AG09319 (cell line): Measurements from ENCODE around the gene ACAN.

ENCODE experiments used
- DNase-seq: peaks from one replicate; pipeline ENCODE4 v3.0.0-alpha.2; 2010; ENCODE audit warnings: low read depth; ENCODE audit errors: extremely low read depth
- TF ChIP-seq, protein P1 (sequence below): IDR thresholded peaks from 2 replicates; pipeline ENCODE4 v1.5.1; 2011; ENCODE audit warnings: low read depth, mild to moderate bottlenecking, inconsistent platforms, low read length, moderate library complexity

The ACAN gene

DNA sequence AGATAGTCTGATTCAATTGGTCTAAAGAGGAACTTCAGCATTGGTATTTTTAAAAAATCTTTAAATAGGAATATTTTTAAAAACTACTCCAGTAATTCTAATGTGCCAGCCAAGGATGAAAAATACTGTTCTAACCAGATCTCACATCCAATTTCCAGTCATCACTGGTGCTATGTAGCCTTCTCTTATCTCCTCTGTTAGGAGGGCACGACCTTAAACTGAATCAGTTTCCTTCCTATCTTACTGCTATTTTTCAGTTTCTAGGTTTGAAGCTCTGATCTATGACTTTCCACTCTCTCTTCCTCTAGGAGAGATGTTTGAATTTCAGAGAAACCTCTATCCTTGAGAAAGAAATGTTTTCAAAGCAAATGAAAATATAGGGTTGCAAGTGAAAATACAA, 60.2 kb downstream of the ACAN start:
- DNase-seq: no peak
- TF ChIP-seq, protein P1, sequence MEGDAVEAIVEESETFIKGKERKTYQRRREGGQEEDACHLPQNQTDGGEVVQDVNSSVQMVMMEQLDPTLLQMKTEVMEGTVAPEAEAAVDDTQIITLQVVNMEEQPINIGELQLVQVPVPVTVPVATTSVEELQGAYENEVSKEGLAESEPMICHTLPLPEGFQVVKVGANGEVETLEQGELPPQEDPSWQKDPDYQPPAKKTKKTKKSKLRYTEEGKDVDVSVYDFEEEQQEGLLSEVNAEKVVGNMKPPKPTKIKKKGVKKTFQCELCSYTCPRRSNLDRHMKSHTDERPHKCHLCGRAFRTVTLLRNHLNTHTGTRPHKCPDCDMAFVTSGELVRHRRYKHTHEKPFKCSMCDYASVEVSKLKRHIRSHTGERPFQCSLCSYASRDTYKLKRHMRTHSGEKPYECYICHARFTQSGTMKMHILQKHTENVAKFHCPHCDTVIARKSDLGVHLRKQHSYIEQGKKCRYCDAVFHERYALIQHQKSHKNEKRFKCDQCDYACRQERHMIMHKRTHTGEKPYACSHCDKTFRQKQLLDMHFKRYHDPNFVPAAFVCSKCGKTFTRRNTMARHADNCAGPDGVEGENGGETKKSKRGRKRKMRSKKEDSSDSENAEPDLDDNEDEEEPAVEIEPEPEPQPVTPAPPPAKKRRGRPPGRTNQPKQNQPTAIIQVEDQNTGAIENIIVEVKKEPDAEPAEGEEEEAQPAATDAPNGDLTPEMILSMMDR: no peak

DNA sequence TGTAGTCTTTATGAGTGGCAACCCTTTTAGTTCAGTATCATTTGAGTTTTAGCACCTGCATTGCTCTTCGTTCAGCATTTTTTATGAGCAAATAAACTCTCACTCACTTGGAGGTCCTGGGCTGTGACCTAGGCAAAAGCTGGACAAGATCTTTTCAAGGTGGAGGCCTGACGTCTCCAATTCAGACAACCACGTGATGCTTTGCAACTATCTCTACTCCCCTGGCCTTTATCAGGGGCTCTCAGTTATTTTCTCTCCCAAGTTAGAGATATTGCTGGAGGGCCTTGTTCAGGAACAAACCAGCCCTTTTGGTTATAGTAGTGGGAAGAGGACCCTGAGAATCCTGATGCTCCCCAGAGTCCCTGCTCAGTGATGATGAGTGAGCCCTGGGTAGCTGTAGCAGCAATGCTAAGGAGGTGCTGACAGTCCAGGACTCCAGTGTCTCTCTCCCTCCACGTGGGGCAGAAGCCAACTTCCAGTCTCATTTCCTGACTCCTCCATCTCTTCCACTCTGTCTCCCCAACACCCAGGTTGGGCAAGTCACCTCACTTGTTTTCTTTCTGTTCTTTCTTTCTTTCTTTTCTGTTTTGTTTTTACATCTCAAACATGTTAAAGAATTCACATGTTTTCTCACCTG, 61.7 kb downstream of the ACAN start:
- TF ChIP-seq, protein P1: no peak
- DNase-seq: no peak

DNA sequence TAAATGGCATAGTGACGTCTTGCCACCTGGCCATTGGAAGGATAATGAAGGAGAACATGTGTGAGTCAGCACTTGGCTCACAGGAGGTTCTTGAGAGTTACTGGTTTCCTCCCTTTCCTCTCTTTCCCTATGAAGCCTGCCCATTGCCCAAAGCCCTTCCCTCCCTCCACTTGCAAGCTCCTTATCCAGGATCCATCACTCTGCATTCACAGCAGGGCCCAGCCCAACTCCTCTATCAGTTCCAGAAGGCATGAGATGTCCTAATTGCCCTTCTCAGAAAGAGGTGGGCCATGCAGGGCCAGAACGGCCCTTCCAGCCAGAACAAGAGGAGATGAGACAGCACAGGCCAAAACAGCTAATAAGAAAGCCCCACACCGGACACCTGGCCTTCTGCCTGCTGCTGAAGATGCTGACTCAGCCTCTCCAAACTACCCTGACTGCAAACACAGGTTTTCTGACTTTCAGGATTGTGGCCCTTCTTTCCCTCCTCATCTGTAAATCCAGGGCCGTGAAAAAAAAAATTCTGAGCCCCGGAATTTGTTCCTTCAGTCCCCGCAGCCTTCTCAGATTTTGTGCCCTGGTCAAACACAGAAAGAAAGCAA, 62.4 kb downstream of the ACAN start:
- DNase-seq: no peak
- TF ChIP-seq, protein P1: no peak

DNA sequence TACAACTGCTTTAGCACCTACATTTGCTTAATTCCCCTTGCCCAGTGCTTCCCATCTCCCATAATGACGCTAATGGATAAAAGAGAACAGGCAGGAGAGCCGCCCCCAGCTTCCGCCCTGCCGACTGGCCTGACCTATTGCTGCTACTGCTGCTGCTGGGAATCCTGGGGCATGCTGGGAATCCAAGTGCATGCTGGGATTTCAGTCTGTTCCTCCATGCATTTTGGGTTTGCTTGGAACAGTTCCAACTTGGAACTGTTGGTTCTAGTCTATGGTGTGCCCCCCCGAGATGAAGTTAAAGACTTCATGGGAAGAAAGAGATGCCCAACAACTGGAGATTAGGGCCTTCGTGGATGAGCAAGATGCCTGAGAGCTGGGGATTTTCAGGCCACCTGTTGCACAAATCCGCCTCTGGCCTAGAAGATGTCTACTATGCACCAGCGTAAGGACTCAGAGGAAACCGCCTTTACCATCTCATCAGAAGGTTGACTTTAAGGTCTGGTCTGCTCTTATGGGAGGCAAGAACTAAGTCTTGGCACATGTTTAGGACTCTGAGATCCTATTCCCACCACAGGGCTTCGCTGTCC, 63.2 kb downstream of the ACAN start:
- TF ChIP-seq, protein P1: no peak
- DNase-seq: no peak

DNA sequence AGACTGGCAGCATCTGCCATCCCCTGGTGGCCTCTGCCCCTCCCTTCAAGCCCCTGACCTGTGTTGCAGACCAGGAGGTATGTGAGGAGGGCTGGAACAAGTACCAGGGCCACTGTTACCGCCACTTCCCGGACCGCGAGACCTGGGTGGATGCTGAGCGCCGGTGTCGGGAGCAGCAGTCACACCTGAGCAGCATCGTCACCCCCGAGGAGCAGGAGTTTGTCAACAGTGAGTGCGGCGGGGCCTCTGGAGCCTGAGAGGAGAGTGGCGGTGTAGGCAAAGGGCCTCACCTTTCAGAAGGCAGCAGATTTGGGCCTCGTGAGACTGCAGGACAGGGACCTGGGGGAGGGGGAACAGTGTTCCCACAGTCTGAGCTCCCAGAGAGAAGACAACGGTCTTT, 68.1 kb downstream of the ACAN start:
- TF ChIP-seq, protein P1: no peak
- no peak for DNase-seq

DNA sequence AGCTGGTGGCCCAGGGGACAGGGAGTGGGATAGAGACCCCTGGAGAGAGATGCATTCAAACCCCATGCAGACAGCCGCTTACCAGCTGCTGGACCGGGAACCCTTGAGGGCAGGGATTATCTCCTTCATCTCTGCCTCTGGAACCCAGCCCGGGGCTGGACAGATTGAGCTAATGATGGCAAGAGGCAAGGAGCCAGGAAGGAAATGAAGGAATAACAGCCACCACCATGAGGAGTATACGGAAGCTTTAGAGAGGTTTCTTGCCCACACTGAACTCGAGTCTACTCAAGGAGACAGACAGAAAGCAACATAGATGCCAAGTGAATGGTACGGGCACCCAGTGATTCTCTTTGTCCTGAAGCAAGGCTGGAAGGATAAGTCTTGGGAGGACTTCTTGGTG, 68.9 kb downstream of the ACAN start:
- no peak for DNase-seq
- TF ChIP-seq, protein P1: no peak

DNA sequence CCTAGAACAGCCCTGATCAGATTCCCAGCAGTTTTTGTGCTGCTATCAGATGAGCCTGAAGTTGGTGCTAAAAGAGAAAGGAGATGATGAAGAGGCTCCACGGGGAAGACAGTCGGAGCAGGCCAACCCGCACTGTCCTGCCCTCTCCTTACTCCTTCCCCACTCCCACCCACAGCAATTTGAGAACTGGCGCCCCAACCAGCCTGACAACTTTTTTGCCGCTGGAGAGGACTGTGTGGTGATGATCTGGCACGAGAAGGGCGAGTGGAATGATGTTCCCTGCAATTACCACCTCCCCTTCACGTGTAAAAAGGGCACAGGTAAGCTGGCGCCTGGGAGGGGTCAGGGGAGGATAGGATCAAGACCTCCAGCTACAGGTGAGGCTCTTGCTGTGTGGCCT, 69.5 kb downstream of the ACAN start:
- TF ChIP-seq, protein P1: no peak
- no peak for DNase-seq
